Erythroblast (primary cell): ENCODE measurements around the gene ZBTB1.

ENCODE experiments used
- GATA1 ChIP-seq: IDR thresholded peaks from 2 replicates; pipeline ENCODE4 v1.6.1; 2011; ENCODE audit warnings: low read depth, mild to moderate bottlenecking, control low read depth, low read length, moderate library complexity
- POLR2A ChIP-seq: IDR thresholded peaks from 2 replicates; pipeline ENCODE4 v1.6.1; 2011; ENCODE audit warnings: mild to moderate bottlenecking, low read length

DNA sequence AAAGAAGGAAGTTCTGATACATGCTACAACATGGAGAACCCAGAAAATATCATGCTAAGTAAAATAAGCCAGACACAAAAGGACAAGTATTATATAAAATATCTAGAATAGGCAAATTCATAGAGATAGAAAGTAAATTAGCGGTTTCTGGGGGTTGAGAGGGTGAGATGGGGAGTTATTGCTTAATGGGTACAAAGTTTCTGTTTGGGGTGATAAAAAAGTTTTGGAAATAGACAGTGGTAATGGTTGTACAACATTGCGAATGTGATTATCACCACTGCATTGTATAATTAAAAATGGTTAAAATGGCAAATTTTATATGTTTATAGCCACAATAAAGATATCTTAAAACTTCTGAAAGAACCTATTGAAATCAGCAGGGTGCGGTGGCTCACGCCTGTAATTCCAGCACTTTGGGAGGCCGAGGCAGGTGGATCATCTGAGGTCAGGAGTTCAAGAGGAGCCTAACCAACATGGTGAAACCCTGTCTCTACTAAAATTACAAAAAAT lies 15.9 kb upstream of the ZBTB1 start:
- TF ChIP-seq GATA1 (no peak), POLR2A (no peak)
